Left lung (tissue), 10 donors: Measurements from ENCODE around the gene INF2. TPM values are rescaled to one million over a fixed set of nuclear protein-coding genes. Genes with fewer than 3 reads are reported as not detected.
A peak's percentile ranks its signal among the peaks of the same experiment; 100 is the strongest.

ENCODE experiments used
- ATAC-seq: fragments of 200-7000 bp; cut with Tn5 transposase; one replicate; pipeline ENCODE4 v1.9.1; 2020; ENCODE audit warnings: moderate library complexity
- DNase-seq, 4 donors: peaks; one replicate each; pipeline ENCODE4 v3.0.0-alpha.2; 2013 to 2020
- H3K27ac ChIP-seq, 2 donors: fragments of 200-600 bp; sonication (generic) in 1 of 2; one replicate each; pipeline versions ENCODE4 v1.5.0 to v1.8.0; 2020 to 2021
- H3K27me3 ChIP-seq, 2 donors: fragments of 200-600 bp; sonication (generic) in 1 of 2; one replicate each; pipeline versions ENCODE4 v1.5.0 to v1.8.0; 2020 to 2021
- H3K36me3 ChIP-seq, 2 donors: fragments of 200-600 bp; sonication (generic) in 1 of 2; one replicate each; pipeline versions ENCODE4 v1.5.0 to v1.8.0; 2020 to 2021
- H3K4me1 ChIP-seq, 2 donors: fragments of 200-600 bp; one replicate each; pipeline ENCODE4 v1.8.0; 2021
- H3K4me3 ChIP-seq, 2 donors: fragments of 200-600 bp; sonication (generic) in 1 of 2; one replicate each; pipeline versions ENCODE4 v1.5.0 to v1.8.0; 2020 to 2021; ENCODE audit warnings: mild to moderate bottlenecking in 1 of 2
- H3K9me3 ChIP-seq, 2 donors: fragments of 200-600 bp; sonication (generic) in 1 of 2; one replicate each; pipeline versions ENCODE4 v1.5.0 to v1.8.0; 2020 to 2021
- intact Hi-C, 2 donors: fragments of 100-400 bp; cut with DNase I; formaldehyde crosslinking; loops; one replicate each; pipeline versions ENCODE4 v1.11.2 to v1.14.2; 2022
- polyA plus RNA-seq, 6 donors: library from polyadenylated mRNA; unstranded; fragments of 120-200 nt; gene quantifications; one replicate each; pipeline ENCODE4 v1.2.1, GENCODE V29; 2013; ENCODE audit not compliant: insufficient read length in 6 of 6
- total RNA-seq, 2 donors: library from RNA; stranded (reverse); fragmentation: NEBNext Ultra II Directional; extraction: Animal tissue kit (Norgen Biotek cat#: 25700); gene quantifications; one replicate each; pipeline ENCODE4 v1.2.1, GENCODE V29; 2021
- TF ChIP-seq, protein P1 (sequence below), 2 donors: fragments of 200-600 bp; sonication (generic) in 1 of 2; IDR thresholded peaks; one replicate each; pipeline versions ENCODE4 v1.5.0 to v1.8.0; 2021; ENCODE audit warnings: antibody characterized with exemption in 2 of 2
- donor health status: DM: no; HTN: yes; CAD: no.
- donor health status: DM: no; HTN: no; CAD: no.

The INF2 gene
- total and polyA plus RNA-seq, 8 donors: 43.5 to 120 (median 57.0) TPM

DNA sequence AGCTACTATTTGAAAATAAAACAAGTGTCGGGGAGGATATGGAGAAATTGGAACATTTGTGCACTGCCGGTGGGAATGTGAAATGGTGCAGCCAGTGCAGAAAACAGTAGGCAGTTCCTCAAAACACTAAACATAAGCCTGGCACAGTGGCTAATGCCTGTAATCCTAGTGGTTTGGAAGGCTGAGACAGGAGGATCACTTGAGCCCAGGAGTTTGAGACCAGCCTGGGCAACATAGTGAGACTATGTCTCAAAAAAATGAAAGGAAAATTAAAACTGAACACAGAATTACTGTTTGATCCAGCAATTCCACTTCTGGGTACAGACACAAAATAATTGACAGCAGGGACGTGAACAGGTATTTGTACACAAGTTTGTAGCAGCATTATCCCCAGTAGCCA is 76.1 kb downstream of the INF2 start:
- DNase-seq (no peak), ATAC-seq (no peak)
- intact Hi-C loops: no loop called here
- TF ChIP-seq, protein P1, sequence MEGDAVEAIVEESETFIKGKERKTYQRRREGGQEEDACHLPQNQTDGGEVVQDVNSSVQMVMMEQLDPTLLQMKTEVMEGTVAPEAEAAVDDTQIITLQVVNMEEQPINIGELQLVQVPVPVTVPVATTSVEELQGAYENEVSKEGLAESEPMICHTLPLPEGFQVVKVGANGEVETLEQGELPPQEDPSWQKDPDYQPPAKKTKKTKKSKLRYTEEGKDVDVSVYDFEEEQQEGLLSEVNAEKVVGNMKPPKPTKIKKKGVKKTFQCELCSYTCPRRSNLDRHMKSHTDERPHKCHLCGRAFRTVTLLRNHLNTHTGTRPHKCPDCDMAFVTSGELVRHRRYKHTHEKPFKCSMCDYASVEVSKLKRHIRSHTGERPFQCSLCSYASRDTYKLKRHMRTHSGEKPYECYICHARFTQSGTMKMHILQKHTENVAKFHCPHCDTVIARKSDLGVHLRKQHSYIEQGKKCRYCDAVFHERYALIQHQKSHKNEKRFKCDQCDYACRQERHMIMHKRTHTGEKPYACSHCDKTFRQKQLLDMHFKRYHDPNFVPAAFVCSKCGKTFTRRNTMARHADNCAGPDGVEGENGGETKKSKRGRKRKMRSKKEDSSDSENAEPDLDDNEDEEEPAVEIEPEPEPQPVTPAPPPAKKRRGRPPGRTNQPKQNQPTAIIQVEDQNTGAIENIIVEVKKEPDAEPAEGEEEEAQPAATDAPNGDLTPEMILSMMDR (IDR thresholded peaks at IDR 0.05): no peak
- H3K4me3 ChIP-seq: no peak overlapping the region
- no peak overlapping the region for H3K27ac ChIP-seq
- no peaks in the 10 kb centered on the region for H3K9me3 ChIP-seq
- peaks cover 9 to 10% of the 10 kb centered on the region in 2 donors for H3K4me1 ChIP-seq
- H3K27me3 ChIP-seq: no peaks in the 10 kb centered on the region
- H3K36me3 ChIP-seq: peaks cover 0 to 22% of the 10 kb centered on the region in 2 donors

DNA sequence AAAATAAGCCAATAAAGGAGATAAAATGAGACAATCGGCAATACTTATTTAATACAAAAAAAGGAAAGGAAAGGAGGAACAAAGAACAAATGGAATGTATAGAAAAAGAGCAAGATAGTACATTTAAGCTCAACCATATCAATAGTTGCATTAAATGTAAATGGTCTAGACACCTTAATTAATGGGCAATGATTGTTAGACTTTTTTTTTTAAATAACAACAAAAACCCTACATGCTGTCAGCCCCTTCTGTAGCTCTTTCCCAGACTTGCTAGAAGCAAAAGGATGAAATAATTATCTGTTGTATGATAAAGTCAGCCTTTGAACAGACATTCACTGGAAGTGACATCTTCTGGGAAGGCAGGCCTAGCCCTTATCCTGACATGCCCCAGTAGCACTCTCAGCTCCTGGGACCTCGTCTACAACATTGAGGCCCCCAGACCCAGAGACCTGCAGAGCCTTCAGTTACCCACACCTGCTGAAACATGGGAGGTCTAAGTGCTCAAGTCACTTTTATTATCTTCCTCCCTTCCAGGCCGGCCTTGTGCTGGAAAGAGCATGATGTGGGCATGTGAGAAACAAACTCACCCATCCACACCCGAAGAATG is 76.9 kb downstream of the INF2 start:
- TF ChIP-seq, protein P1 (IDR thresholded peaks at IDR 0.05): no peak

DNA sequence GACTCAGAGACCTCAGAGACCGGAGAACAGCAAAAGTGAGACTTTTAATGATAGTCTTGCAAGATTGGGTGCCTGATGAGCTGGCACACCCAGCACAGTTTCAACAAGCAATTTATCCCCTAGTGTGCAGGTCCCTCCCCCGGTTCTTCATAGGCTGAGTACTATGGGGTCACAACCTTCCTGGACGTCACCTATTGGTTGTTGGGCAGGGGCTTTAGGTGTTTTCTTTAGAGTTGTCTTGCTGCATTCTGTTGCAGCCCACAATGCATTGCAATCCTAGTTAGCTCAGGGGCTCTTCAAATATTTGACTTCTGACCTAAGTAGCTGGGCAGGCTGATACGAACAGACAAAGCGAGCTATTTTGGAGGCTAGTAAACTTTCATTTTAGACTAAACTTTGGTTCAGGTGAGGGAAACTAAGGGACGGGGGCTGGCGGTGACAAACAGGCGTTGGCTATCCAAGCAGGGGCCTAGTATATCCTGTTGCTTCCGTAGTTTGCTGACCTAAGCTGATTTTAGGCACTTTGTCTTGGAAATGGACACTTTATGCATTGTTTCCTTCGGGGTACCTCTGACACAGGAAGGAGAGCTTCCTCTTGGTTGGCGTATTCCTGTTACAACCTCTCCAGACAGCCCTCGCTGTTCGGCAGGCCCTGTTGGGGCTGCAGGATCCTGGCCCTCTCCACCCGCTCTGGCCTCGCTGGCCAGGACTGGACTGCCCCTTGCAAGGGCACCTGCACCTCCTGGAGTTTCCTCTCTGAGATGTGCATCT is 77.6 kb downstream of the INF2 start:
- Histone ChIP-seq H3K27ac (peak overlapping the region; percentile 5 to 6), H3K36me3 (peaks cover 0 to 37% of the 10 kb centered on the region in 2 donors), H3K4me1 (peaks cover 9 to 10% of the 10 kb centered on the region in 2 donors), H3K9me3 (peaks cover 0 to 5% of the 10 kb centered on the region in 2 donors), H3K4me3 (no peak overlapping the region), H3K27me3 (no peaks in the 10 kb centered on the region)
- TF ChIP-seq, protein P1 (IDR thresholded peaks at IDR 0.05): no peak
- peak in 1 of 4 donors; percentile 75 for DNase-seq
- ATAC-seq: no peak
- intact Hi-C loops: loop anchor here in 1 of 2 donors (2.0 kb wide), 1 partner anchor 60 kb away; no protein-coding TSS in a partner anchor

More for the DNA sequence above, 76.9 kb downstream of the INF2 start:
- H3K36me3 ChIP-seq: peaks cover 0 to 30% of the 10 kb centered on the region in 2 donors
- H3K27ac ChIP-seq: peak overlapping the region in 1 of 2 donors; percentile 6
- peak in 1 of 4 donors; percentile 23 for DNase-seq
- intact Hi-C loops: loop anchor here in 1 of 2 donors (2.0 kb wide), 1 partner anchor 60 kb away; no protein-coding TSS in a partner anchor
- ATAC-seq: no peak
- H3K27me3 ChIP-seq: no peaks in the 10 kb centered on the region
- H3K4me3 ChIP-seq: no peak overlapping the region
- peaks cover 9 to 10% of the 10 kb centered on the region in 2 donors for H3K4me1 ChIP-seq
- peaks cover 0 to 4% of the 10 kb centered on the region in 2 donors for H3K9me3 ChIP-seq

DNA sequence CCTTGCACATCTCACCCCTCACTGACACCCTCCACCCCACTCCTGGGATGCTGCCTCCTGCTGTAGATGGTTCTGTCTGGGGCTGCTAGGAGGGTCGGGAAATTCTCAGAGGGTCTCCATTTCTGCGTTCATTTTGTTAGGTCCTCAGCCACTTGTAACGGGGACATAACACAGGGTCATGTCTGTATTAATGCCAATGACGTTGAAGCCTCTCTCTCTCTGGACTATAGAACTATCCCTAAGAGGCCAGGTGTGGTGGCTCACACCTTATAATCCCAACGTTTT is 78.2 kb downstream of the INF2 start:
- Histone ChIP-seq H3K27me3 (no peaks in the 10 kb centered on the region), H3K27ac (peak overlapping the region; percentile 5 to 6), H3K9me3 (peaks cover 0 to 5% of the 10 kb centered on the region in 2 donors), H3K4me3 (no peak overlapping the region), H3K4me1 (peaks cover 9 to 10% of the 10 kb centered on the region in 2 donors), H3K36me3 (peaks cover 0 to 41% of the 10 kb centered on the region in 2 donors)
- DNase-seq (no peak), ATAC-seq (no peak)
- intact Hi-C loops: loop anchor here in 1 of 2 donors (2.0 kb wide), 1 partner anchor 59 kb away; no protein-coding TSS in a partner anchor
- TF ChIP-seq, protein P1 (IDR thresholded peaks at IDR 0.05): no peak
